Brain microvascular endothelial cell (primary cell): ENCODE results near the gene CKAP2L.

ENCODE experiments used
- DNase-seq: peaks from one replicate; pipeline ENCODE4 v3.0.0-alpha.2; 2020
- H3K27ac ChIP-seq: fragments of 250-450 bp; sonication (Bioruptor Pico); 2 replicates; pipeline ENCODE4 v1.5.1; 2020; ENCODE audit warnings: mild to moderate bottlenecking, moderate library complexity
- H3K27me3 ChIP-seq: fragments of 250-450 bp; sonication (Bioruptor Pico); replicated peaks from 2 replicates; pipeline ENCODE4 v1.5.1; 2020; ENCODE audit warnings: mild to moderate bottlenecking
- H3K36me3 ChIP-seq: fragments of 250-450 bp; sonication (Bioruptor Pico); replicated peaks from 2 replicates; pipeline ENCODE4 v1.5.1; 2020; ENCODE audit warnings: mild to moderate bottlenecking
- H3K4me3 ChIP-seq: 2 replicates; pipeline ENCODE4 v1.5.1; 2011; ENCODE audit warnings: low read depth, mild to moderate bottlenecking, control low read depth, low read length, moderate library complexity
- in situ Hi-C: cut with HindIII; loops from 2 replicates; pipeline ENCODE4 v1.10.0; 2017; ENCODE audit warnings: low sequenced_read_pairs, low pct_ligation_motif_present
- TF ChIP-seq, protein P1 (sequence below): IDR thresholded peaks from 2 replicates; pipeline ENCODE4 v1.5.1; 2011; ENCODE audit warnings: low read depth, mild to moderate bottlenecking, moderate library complexity, low read length, control low read depth, inconsistent platforms; ENCODE audit errors: missing control alignments

CKAP2L gene

DNA sequence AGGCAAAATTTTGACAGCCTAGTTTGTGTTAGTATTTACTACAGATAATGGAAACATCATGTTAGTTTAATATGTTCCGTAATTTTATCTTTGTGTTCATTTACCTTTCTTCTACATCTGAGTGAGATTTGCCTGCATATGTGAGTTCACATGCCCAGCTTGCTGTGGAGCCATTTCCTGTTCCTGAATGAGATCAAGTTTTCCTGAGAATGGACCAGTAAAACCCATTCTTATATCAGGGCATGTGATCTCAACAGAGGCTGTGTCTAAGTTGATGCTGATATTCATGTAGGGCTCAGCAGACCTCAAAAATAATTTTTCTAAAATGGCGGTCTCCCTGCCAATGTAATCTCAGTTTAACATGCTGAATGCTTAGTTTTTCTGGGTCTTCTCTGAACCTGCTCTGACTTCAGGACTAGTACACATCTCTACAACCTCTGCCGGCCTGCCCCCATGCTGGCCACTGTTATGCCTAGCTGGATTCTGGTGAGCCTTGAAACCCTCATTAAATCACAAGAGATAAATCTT lies 18.8 kb upstream of the CKAP2L start:
- no peak overlapping the region for H3K27ac ChIP-seq
- in situ Hi-C loops: no loop called here
- DNase-seq: no peak
- no peaks in the 10 kb centered on the region for H3K36me3 ChIP-seq
- no peak overlapping the region for H3K4me3 ChIP-seq
- TF ChIP-seq, protein P1, sequence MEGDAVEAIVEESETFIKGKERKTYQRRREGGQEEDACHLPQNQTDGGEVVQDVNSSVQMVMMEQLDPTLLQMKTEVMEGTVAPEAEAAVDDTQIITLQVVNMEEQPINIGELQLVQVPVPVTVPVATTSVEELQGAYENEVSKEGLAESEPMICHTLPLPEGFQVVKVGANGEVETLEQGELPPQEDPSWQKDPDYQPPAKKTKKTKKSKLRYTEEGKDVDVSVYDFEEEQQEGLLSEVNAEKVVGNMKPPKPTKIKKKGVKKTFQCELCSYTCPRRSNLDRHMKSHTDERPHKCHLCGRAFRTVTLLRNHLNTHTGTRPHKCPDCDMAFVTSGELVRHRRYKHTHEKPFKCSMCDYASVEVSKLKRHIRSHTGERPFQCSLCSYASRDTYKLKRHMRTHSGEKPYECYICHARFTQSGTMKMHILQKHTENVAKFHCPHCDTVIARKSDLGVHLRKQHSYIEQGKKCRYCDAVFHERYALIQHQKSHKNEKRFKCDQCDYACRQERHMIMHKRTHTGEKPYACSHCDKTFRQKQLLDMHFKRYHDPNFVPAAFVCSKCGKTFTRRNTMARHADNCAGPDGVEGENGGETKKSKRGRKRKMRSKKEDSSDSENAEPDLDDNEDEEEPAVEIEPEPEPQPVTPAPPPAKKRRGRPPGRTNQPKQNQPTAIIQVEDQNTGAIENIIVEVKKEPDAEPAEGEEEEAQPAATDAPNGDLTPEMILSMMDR: no peak
- no peaks in the 10 kb centered on the region for H3K27me3 ChIP-seq

DNA sequence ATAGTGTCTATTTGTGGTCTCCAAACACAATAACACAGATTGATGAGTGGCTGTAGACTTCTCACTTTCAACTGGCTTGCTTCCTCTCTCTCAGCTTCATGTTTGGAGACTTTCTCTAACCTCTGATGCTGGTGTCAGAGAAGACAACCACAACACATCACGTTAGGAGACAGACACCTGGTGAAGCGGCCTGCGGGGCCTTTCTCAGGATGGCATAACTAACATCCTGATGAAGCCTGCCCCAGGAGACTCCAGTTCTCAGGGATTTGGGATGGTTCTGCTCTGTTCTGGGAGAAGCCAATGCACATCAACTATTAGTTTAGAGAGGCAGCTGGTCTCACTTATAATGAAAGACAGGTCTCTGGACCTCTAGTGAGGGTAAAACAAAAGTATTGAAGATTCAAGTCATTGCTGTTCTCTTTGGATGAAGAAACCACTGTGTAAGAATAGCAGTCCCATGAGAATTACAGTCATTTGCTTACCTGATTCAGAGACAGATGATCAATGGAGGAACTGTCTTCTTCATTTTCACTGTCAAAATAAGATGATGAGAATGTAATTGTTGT lies 17.9 kb upstream of the CKAP2L start:
- no peak overlapping the region for H3K4me3 ChIP-seq
- DNase-seq: no peak
- in situ Hi-C loops: no loop called here

DNA sequence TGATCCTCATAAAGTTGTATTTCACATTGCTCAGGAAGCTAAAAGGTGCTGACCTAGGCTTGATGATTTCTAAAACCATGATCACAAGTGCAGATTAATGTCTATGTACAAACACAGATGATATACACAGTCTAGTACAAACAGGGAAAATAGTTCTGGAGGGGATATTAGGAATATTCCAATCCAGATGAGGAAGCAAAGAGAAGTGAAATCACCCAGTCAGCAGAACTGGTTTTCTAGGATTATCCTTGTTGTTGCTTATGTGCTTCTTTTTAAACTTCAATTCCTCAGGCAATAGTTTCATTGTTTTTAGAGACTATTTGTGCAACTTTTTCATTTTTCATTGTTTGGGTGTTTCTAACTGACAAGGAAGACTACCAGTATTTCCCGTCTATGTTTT lies 15.2 kb upstream of the CKAP2L start:
- no peak overlapping the region for H3K27ac ChIP-seq
- in situ Hi-C loops: no loop called here
- no peaks in the 10 kb centered on the region for H3K27me3 ChIP-seq
- TF ChIP-seq, protein P1: no peak
- no peak overlapping the region for H3K4me3 ChIP-seq
- H3K36me3 ChIP-seq: no peaks in the 10 kb centered on the region
- DNase-seq: no peak

More for the DNA sequence above, 17.9 kb upstream of the CKAP2L start:
- TF ChIP-seq, protein P1: no peak
- Histone ChIP-seq H3K27ac (no peak overlapping the region), H3K27me3 (no peaks in the 10 kb centered on the region), H3K36me3 (no peaks in the 10 kb centered on the region)

DNA sequence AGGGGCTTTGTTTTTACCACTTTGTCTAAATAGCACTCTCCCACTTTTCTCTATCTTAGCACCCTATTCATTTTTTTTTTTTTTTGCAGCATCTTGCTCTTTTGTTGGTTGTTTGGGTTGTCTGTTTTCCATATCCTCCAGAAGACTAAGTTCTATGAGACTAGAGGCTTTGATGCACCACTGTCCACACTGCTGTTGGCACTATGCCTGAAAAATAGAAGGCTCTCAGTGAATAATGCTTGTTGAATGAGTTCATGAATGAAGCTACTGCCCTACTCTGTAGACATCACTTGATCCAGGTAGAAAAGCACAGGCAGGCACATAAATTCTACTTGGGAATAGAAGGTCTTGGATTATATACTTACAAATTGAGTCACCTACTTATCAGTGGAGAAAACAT lies 12.6 kb upstream of the CKAP2L start:
- H3K4me3 ChIP-seq: no peak overlapping the region
- TF ChIP-seq, protein P1: no peak
- no peak overlapping the region for H3K27ac ChIP-seq
- no peak for DNase-seq
- H3K36me3 ChIP-seq: no peaks in the 10 kb centered on the region
- H3K27me3 ChIP-seq: no peaks in the 10 kb centered on the region
- in situ Hi-C loops: no loop called here

DNA sequence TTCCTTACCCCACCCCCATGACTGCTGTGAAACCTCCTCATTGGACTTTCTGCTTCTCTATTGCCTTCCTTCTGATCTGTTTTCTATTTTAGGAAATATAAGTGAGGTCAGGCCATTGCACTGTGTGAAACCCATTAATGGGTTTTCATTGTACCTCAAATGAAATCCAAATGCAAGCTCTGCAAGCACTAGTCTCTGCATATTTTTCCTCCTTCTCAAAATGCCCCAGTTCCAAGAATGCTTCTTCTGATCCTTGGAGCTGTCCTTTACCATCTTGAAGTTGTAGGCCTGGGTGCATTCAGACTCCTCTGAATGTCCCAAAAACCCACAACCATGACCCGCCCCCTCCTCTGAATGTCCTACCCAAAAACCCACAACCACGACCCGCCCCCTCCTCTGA lies 11.7 kb upstream of the CKAP2L start:
- no peaks in the 10 kb centered on the region for H3K27me3 ChIP-seq
- no peaks in the 10 kb centered on the region for H3K36me3 ChIP-seq
- in situ Hi-C loops: no loop called here
- H3K4me3 ChIP-seq: no peak overlapping the region
- TF ChIP-seq, protein P1: no peak
- H3K27ac ChIP-seq: no peak overlapping the region
- DNase-seq: no peak
